Caco-2 (cell line): Measurements from ENCODE around the gene VWA1. TPM values are rescaled to one million over a fixed set of nuclear protein-coding genes. Genes with fewer than 3 reads are reported as not detected.
A peak's percentile ranks its signal among the peaks of the same experiment; 100 is the strongest.

Source experiments
- BruUV-seq: library from RNA; stranded (reverse); fragments of 400-500 nt; replicated peaks from 2 replicates; lab custom pipeline; 2021; lab: Mats Ljungman, UMichigan
- CTCF ChIA-PET: fragments of 300-600 bp; sonication (Branson Sonifier 250); formaldehyde crosslinking; loops from one replicate; lab custom pipeline; 2022; ENCODE audit warnings: antibody characterized with exemption; lab: Charles Lee
- POLR2A ChIA-PET: fragments of 300-600 bp; sonication (Branson Sonifier 250); formaldehyde crosslinking; loops from one replicate; lab custom pipeline; 2022; ENCODE audit warnings: antibody characterized with exemption; lab: Charles Lee
- DNase-seq, 2 experiments: peaks; one replicate each; pipeline versions ENCODE4 v3.0.0 to v3.0.0-alpha.2; 2020 to 2022
- H3K27me3 ChIP-seq: replicated peaks from 2 replicates; pipeline ENCODE4 v1.6.0; 2011; ENCODE audit warnings: low read length; ENCODE audit not compliant: control insufficient read depth, insufficient read depth
- H3K36me3 ChIP-seq: 2 replicates; pipeline ENCODE4 v1.5.1; 2011; ENCODE audit warnings: low read length; ENCODE audit not compliant: control insufficient read depth, insufficient read depth
- H3K4me1 ChIP-seq: fragments of 250-450 bp; sonication (Bioruptor Pico); 2 replicates; pipeline ENCODE4 v1.5.1; 2020; ENCODE audit warnings: mild to moderate bottlenecking
- H3K4me3 ChIP-seq: 2 replicates; pipeline ENCODE4 v1.5.1; 2011; ENCODE audit warnings: low read depth, mild to moderate bottlenecking, control low read depth, low read length
- H3K9me3 ChIP-seq: fragments of 250-450 bp; sonication (Bioruptor Pico); 2 replicates; pipeline ENCODE4 v1.5.1; 2020; ENCODE audit warnings: mild to moderate bottlenecking, moderate library complexity
- H3K27ac Mint-ChIP-seq: one replicate; pipeline ENCODE4 v1.8.0; 2022; ENCODE audit warnings: mixed read lengths; ENCODE audit not compliant: unreplicated experiment
- H3K27me3 Mint-ChIP-seq: one replicate; pipeline ENCODE4 v1.8.0; 2022; ENCODE audit warnings: mixed read lengths; ENCODE audit not compliant: insufficient read depth, unreplicated experiment
- H3K36me3 Mint-ChIP-seq: one replicate; pipeline ENCODE4 v1.8.0; 2022; ENCODE audit warnings: mild to moderate bottlenecking, mixed read lengths; ENCODE audit not compliant: insufficient read depth, unreplicated experiment
- H3K4me1 Mint-ChIP-seq: one replicate; pipeline ENCODE4 v1.8.0; 2022; ENCODE audit warnings: low read depth, mixed read lengths; ENCODE audit not compliant: unreplicated experiment
- H3K4me3 Mint-ChIP-seq: one replicate; pipeline ENCODE4 v1.8.0; 2022; ENCODE audit warnings: mild to moderate bottlenecking, moderate library complexity, mixed read lengths; ENCODE audit not compliant: unreplicated experiment
- H3K9me3 Mint-ChIP-seq: one replicate; pipeline ENCODE4 v1.8.0; 2022; ENCODE audit warnings: mixed read lengths; ENCODE audit not compliant: unreplicated experiment
- intact Hi-C: fragments of 100-400 bp; cut with micrococcal nuclease; formaldehyde crosslinking; loops from one replicate; pipeline ENCODE4 v1.10.0; 2022; ENCODE audit not compliant: unreplicated experiment
- total RNA-seq: library from RNA; stranded (reverse); gene quantifications from 2 replicates; pipeline ENCODE4 v1.2.3, GENCODE V29; 2022
- TF ChIP-seq, protein P1 (sequence below), 2 experiments: fragments of 200-600 bp in 1 of 2; IDR thresholded peaks; 1 replicate in 1 of 2; 2 replicates in 1 of 2; pipeline versions ENCODE4 v1.5.1 to v1.8.0; 2011 to 2022; ENCODE audit warnings: antibody characterized with exemption in 1 of 2, control low read depth in 1 of 2, inconsistent platforms in 1 of 2, low read depth in 1 of 2, low read length in 1 of 2, mild to moderate bottlenecking in 1 of 2, moderate library complexity in 1 of 2; ENCODE audit not compliant: insufficient read depth in 1 of 2, severe bottlenecking in 1 of 2, unreplicated experiment in 1 of 2

Gene VWA1
- total RNA-seq, 1 experiment from 2014 or later = 74.7 TPM

DNA sequence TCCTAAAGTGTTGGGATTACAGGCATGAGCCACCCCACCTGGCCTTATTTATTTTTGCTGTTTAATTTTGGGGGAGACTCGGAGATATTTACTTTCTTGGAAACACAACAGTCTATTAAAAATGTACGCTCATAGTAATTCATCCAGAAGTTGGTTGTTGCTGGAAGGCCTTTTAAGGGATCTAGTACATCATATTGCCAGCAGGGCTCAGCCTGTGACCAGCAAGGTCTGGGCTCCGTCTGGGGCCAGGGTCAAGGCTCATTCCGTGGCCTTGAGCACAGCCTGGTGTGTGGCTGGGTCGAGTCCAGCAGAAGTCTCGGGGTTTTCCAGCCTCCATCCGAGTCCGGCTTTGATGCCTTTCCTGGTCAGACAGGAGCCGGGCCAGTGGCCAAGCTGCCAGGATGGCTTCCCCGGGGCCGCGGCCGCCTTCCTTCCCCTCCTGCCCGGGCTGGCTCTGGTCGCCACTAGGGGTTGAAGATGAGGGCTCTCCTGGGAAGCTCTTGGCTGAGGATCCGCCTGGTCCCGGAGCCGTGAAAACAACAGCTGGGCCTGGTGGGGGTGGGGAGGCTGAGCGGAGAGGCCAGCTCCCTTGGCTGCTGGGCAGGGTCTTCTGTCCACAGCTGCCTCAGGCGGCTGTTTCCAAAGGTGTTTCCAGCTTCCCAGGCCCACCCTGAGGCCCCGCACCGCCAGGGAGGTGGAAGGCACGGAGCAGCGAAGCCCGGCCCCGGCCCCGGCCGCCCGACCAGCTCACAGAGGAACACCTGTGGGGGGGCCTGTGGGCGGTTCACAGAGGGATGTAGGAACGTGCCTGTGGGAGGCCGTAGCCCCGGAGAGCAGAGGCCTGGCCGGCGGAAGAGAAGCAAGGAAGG lies 5.1 kb upstream of the VWA1 start:
- no peak overlapping the region for H3K4me3 Mint-ChIP-seq
- H3K27me3 Mint-ChIP-seq = no peaks in the 10 kb centered on the region
- Histone ChIP-seq H3K4me3 (no peak overlapping the region), H3K4me1 (peaks cover 63% of the 10 kb centered on the region), H3K27me3 (no peaks in the 10 kb centered on the region), H3K36me3 (no peaks in the 10 kb centered on the region), H3K9me3 (no peaks in the 10 kb centered on the region)
- ChIA-PET CTCF (interaction anchor here (0.6 kb wide), 1 partner anchor 239 kb away, joined by 3 read pairs; no protein-coding TSS in a partner anchor), POLR2A (interaction anchor here (0.6 to 0.7 kb wide), 3 partner anchors 14 to 31 kb away, joined by 4 to 6 read pairs (median 4); partner anchors contain the start of gene CCNL2)
- intact Hi-C loops = loop anchor here (5.0 kb wide), 1 partner anchor 33 kb away; the partner anchor contains the start of gene CCNL2
- H3K4me1 Mint-ChIP-seq = peaks cover 5% of the 10 kb centered on the region
- peaks cover 8% of the 10 kb centered on the region for H3K36me3 Mint-ChIP-seq
- peak in 1 of 2 experiments; percentile 73 for DNase-seq
- H3K9me3 Mint-ChIP-seq = no peaks in the 10 kb centered on the region
- TF ChIP-seq, protein P1, sequence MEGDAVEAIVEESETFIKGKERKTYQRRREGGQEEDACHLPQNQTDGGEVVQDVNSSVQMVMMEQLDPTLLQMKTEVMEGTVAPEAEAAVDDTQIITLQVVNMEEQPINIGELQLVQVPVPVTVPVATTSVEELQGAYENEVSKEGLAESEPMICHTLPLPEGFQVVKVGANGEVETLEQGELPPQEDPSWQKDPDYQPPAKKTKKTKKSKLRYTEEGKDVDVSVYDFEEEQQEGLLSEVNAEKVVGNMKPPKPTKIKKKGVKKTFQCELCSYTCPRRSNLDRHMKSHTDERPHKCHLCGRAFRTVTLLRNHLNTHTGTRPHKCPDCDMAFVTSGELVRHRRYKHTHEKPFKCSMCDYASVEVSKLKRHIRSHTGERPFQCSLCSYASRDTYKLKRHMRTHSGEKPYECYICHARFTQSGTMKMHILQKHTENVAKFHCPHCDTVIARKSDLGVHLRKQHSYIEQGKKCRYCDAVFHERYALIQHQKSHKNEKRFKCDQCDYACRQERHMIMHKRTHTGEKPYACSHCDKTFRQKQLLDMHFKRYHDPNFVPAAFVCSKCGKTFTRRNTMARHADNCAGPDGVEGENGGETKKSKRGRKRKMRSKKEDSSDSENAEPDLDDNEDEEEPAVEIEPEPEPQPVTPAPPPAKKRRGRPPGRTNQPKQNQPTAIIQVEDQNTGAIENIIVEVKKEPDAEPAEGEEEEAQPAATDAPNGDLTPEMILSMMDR (IDR thresholded peaks at IDR 0.05; ENCODE audit: insufficient read depth in 1 of 2, low read depth in 1 of 2, low read length in 1 of 2, severe bottlenecking in 1 of 2, unreplicated experiment in 1 of 2) = no peak
- BruUV-seq = no TSS peak
- peak overlapping the region; percentile 59 for H3K27ac Mint-ChIP-seq

DNA sequence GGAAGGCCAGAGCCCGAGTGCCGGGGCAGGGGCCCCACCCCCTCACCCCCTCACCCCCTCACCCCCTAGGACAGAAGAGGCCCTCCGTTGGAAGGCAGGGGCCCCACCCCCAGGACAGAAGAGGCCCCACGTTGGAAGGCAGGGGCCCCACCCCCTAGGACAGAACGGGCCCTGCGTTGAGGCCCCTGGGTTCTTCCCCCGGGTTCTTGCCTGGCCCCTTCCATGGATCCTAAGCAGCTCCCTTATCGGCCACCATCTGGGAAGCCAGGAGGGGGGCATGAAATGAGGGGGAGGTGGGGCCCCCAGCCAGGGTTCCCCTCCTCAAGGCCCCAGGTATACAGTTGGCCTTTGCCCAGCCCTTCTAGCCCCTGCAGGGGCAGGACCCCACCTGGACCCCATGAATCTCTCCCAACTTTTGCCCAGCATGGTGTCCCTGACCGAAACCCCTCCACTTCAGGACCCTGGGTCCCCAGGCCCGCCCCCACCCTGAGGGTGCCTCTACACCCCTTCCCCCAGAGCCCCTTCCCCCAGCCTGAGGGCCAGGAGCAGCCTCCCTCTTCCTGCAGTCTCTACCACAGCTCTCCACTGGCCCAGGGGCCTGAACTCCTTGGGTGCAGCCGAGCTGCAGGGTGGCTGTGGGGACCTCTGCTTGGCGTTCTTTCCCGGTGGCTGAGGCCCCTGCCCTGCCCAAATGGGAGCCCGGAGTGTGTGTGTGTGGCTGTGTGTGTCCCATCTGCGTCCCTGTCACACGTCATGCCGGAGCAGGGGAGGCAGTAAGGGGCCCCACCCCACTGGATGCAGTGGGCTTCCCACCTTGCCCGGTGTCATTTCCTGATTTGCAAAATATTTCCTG lies 4.3 kb upstream of the VWA1 start:
- no peaks in the 10 kb centered on the region for H3K36me3 ChIP-seq
- no peaks in the 10 kb centered on the region for H3K27me3 ChIP-seq
- TF ChIP-seq, protein P1 (IDR thresholded peaks at IDR 0.05; ENCODE audit: insufficient read depth in 1 of 2, low read depth in 1 of 2, low read length in 1 of 2, severe bottlenecking in 1 of 2, unreplicated experiment in 1 of 2) = no peak
- peaks cover 59% of the 10 kb centered on the region for H3K4me1 ChIP-seq
- peaks cover 8% of the 10 kb centered on the region for H3K36me3 Mint-ChIP-seq
- no TSS peak for BruUV-seq
- peak overlapping the region; percentile 89 for H3K27ac Mint-ChIP-seq
- no peaks in the 10 kb centered on the region for H3K9me3 ChIP-seq
- H3K4me3 Mint-ChIP-seq = peak overlapping the region; percentile 55
- ChIA-PET POLR2A (interaction anchor here (1.9 kb wide), 1 partner anchor 23 kb away, joined by 8 read pairs; no protein-coding TSS in a partner anchor), CTCF (interaction anchor here (0.6 kb wide), 1 partner anchor 39 kb away, joined by 3 read pairs; no protein-coding TSS in a partner anchor)
- intact Hi-C loops = loop anchor here (5.0 kb wide), 1 partner anchor 34 kb away; the partner anchor contains the start of gene CCNL2
- H3K9me3 Mint-ChIP-seq = no peaks in the 10 kb centered on the region
- no peak overlapping the region for H3K4me3 ChIP-seq
- peaks cover 5% of the 10 kb centered on the region for H3K4me1 Mint-ChIP-seq
- H3K27me3 Mint-ChIP-seq = no peaks in the 10 kb centered on the region
- DNase-seq = no peak
